DOHH2 (cell line): ENCODE results near the gene CDH4.

ENCODE experiments used
- H3F3A ChIP-seq: fragments of 200-600 bp; sonication (generic), shearing (Covaris generic); 2 replicates; pipeline ENCODE4 v1.6.0; 2016; ENCODE audit warnings: antibody characterized with exemption, mild to moderate bottlenecking; ENCODE audit not compliant: control insufficient read depth, insufficient read depth
- H3K27ac ChIP-seq: fragments of 200-600 bp; sonication (generic); 2 replicates; pipeline ENCODE4 v1.5.1; 2014; ENCODE audit warnings: low read depth, mild to moderate bottlenecking, low read length, moderate library complexity
- H3K27me3 ChIP-seq: fragments of 200-600 bp; sonication (generic); 2 replicates; pipeline ENCODE4 v1.6.1; 2014; ENCODE audit warnings: mild to moderate bottlenecking, low read length, mixed read lengths; ENCODE audit not compliant: control insufficient read depth
- H3K36me3 ChIP-seq: fragments of 200-600 bp; sonication (generic); 2 replicates; pipeline ENCODE4 v1.6.1; 2014; ENCODE audit warnings: mild to moderate bottlenecking, low read length, moderate library complexity, mixed read lengths; ENCODE audit not compliant: control insufficient read depth
- H3K4me1 ChIP-seq: fragments of 200-600 bp; sonication (generic); 2 replicates; pipeline ENCODE4 v1.6.1; 2014; ENCODE audit warnings: mild to moderate bottlenecking, low read length, mixed read lengths; ENCODE audit not compliant: control insufficient read depth
- H3K4me2 ChIP-seq: fragments of 200-600 bp; sonication (generic); 2 replicates; pipeline ENCODE4 v1.6.0; 2014; ENCODE audit warnings: mild to moderate bottlenecking, low read length, moderate library complexity
- H3K4me3 ChIP-seq: fragments of 200-600 bp; sonication (generic); 2 replicates; pipeline ENCODE4 v1.5.1; 2014; ENCODE audit warnings: mild to moderate bottlenecking, low read length, mixed read lengths
- H3K79me2 ChIP-seq: fragments of 200-600 bp; sonication (generic); 2 replicates; pipeline ENCODE4 v1.6.1; 2014; ENCODE audit warnings: mild to moderate bottlenecking, low read length, mixed read lengths; ENCODE audit not compliant: control insufficient read depth
- H3K9me2 ChIP-seq: fragments of 200-600 bp; sonication (generic); replicated peaks from 2 replicates; pipeline ENCODE4 v1.6.1; 2014; ENCODE audit warnings: mild to moderate bottlenecking, low read length, mixed read lengths; ENCODE audit not compliant: control insufficient read depth
- H3K9me3 ChIP-seq: fragments of 200-600 bp; sonication (generic); 2 replicates; pipeline ENCODE4 v1.6.1; 2014; ENCODE audit warnings: antibody characterized with exemption, low read length, mixed read lengths; ENCODE audit not compliant: control insufficient read depth, insufficient read depth
- H4K20me1 ChIP-seq: fragments of 200-600 bp; sonication (generic); 2 replicates; pipeline ENCODE4 v1.6.0; 2014; ENCODE audit warnings: low read depth, mild to moderate bottlenecking, antibody characterized with exemption, low read length, moderate library complexity; ENCODE audit not compliant: control insufficient read depth, insufficient read depth
- CTCF ChIP-seq: fragments of 200-600 bp; sonication (generic); IDR thresholded peaks from one replicate; pipeline ENCODE4 v1.5.1; 2014; ENCODE audit warnings: antibody characterized with exemption, mild to moderate bottlenecking, low read depth, low read length; ENCODE audit not compliant: poor library complexity, severe bottlenecking
- EZH2phosphoT487 ChIP-seq: fragments of 200-600 bp; sonication (generic); IDR thresholded peaks from 2 replicates; pipeline ENCODE4 v1.6.1; 2017; ENCODE audit warnings: borderline replicate concordance, mild to moderate bottlenecking, antibody characterized with exemption, low read length, moderate library complexity, mixed read lengths

Gene CDH4

GRCh38 chr20:61815176-61815575 is 563.1 kb downstream of the CDH4 start:
- H3K27ac ChIP-seq, result no peak overlapping the region
- H3K4me3 ChIP-seq, result no peak overlapping the region
- no peaks in the 10 kb centered on the region for H3K27me3 ChIP-seq
- no peaks in the 10 kb centered on the region for H3K36me3 ChIP-seq
- H3K79me2 ChIP-seq, result no peaks in the 10 kb centered on the region
- H3K4me2 ChIP-seq, result no peak overlapping the region
- H3K9me2 ChIP-seq, result no peaks in the 10 kb centered on the region
- H3F3A ChIP-seq, result no peaks in the 10 kb centered on the region
- no peaks in the 10 kb centered on the region for H3K9me3 ChIP-seq
- no peaks in the 10 kb centered on the region for H3K4me1 ChIP-seq
- no peaks in the 10 kb centered on the region for H4K20me1 ChIP-seq
- TF ChIP-seq CTCF, result no peak
- TF ChIP-seq EZH2phosphoT487, result no peak

- no peaks in the 10 kb centered on the region for H3K36me3 ChIP-seq
- no peaks in the 10 kb centered on the region for H3K4me1 ChIP-seq
- TF ChIP-seq EZH2phosphoT487 (no peak), CTCF (no peak)
- no peak overlapping the region for H3K4me3 ChIP-seq
- H3K27me3 ChIP-seq, result no peaks in the 10 kb centered on the region
- H4K20me1 ChIP-seq, result no peaks in the 10 kb centered on the region
- no peak overlapping the region for H3K27ac ChIP-seq
- H3K9me3 ChIP-seq, result no peaks in the 10 kb centered on the region
- no peaks in the 10 kb centered on the region for H3F3A ChIP-seq
- no peak overlapping the region for H3K4me2 ChIP-seq
- no peaks in the 10 kb centered on the region for H3K9me2 ChIP-seq
- no peaks in the 10 kb centered on the region for H3K79me2 ChIP-seq
Measured at GRCh38 chr20:61815678-61816077, 563.6 kb downstream of the CDH4 start.

GRCh38 chr20:61816606-61817460 is 564.8 kb downstream of the CDH4 start:
- H4K20me1 ChIP-seq, result no peaks in the 10 kb centered on the region
- no peaks in the 10 kb centered on the region for H3K79me2 ChIP-seq
- no peaks in the 10 kb centered on the region for H3K9me3 ChIP-seq
- TF ChIP-seq EZH2phosphoT487 (no peak), CTCF (no peak)
- H3K9me2 ChIP-seq, result no peaks in the 10 kb centered on the region
- H3K4me2 ChIP-seq, result no peak overlapping the region
- no peak overlapping the region for H3K27ac ChIP-seq
- H3K36me3 ChIP-seq, result no peaks in the 10 kb centered on the region
- H3K4me3 ChIP-seq, result no peak overlapping the region
- H3F3A ChIP-seq, result no peaks in the 10 kb centered on the region
- no peaks in the 10 kb centered on the region for H3K27me3 ChIP-seq
- H3K4me1 ChIP-seq, result no peaks in the 10 kb centered on the region
